Activated naive CD8-positive, alpha-beta T cell (primary cell): Measurements from ENCODE around the gene GTSF1L.

Experiments used
- H3K27ac Mint-ChIP-seq: one replicate; pipeline ENCODE4 v1.8.0; 2021; ENCODE audit warnings: mixed read lengths
- H3K27me3 Mint-ChIP-seq: one replicate; pipeline ENCODE4 v1.8.0; 2021; ENCODE audit warnings: mixed read lengths
- H3K36me3 Mint-ChIP-seq: one replicate; pipeline ENCODE4 v1.8.0; 2021; ENCODE audit warnings: mixed read lengths
- H3K4me1 Mint-ChIP-seq: one replicate; pipeline ENCODE4 v1.8.0; 2021; ENCODE audit warnings: low read depth, mixed read lengths
- H3K4me3 Mint-ChIP-seq: one replicate; pipeline ENCODE4 v1.8.0; 2021; ENCODE audit warnings: mild to moderate bottlenecking, mixed read lengths
- H3K9me3 Mint-ChIP-seq: one replicate; pipeline ENCODE4 v1.8.0; 2021; ENCODE audit warnings: low read depth, mixed read lengths

Gene GTSF1L

DNA sequence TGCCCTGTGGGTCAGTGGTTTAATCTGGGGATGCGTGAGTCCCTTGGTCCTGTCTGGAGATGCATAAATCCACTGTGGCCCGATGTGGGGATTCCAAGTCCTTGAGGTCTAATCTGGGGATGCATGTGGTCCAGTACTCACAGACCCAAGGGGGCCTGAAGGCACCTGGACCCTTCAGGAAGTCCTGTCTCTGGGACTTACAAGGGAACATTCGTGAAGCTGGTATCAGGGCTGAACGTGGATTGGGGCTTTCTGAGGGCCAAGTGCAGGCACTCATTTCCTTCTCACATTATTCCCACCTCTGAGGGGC, 25.2 kb upstream of the GTSF1L start:
- H3K9me3 Mint-ChIP-seq: no peaks in the 10 kb centered on the region
- no peaks in the 10 kb centered on the region for H3K36me3 Mint-ChIP-seq
- peaks cover 29% of the 10 kb centered on the region for H3K4me1 Mint-ChIP-seq
- H3K4me3 Mint-ChIP-seq: peak overlapping the region; percentile 51
- no peaks in the 10 kb centered on the region for H3K27me3 Mint-ChIP-seq
- peak overlapping the region; percentile 96 for H3K27ac Mint-ChIP-seq

- peak overlapping the region; percentile 55 for H3K4me3 Mint-ChIP-seq
- H3K4me1 Mint-ChIP-seq: peaks cover 31% of the 10 kb centered on the region
- no peaks in the 10 kb centered on the region for H3K36me3 Mint-ChIP-seq
- H3K27ac Mint-ChIP-seq: peak overlapping the region; percentile 96
- H3K9me3 Mint-ChIP-seq: no peaks in the 10 kb centered on the region
- no peaks in the 10 kb centered on the region for H3K27me3 Mint-ChIP-seq
Observed at GRCh38 chr20:43751167-43752050, 24.6 kb upstream of the GTSF1L start.

GRCh38 chr20:43750774-43751166, 24.0 kb upstream of the GTSF1L start:
- no peaks in the 10 kb centered on the region for H3K27me3 Mint-ChIP-seq
- H3K9me3 Mint-ChIP-seq: no peaks in the 10 kb centered on the region
- H3K4me3 Mint-ChIP-seq: peak overlapping the region; percentile 55
- H3K4me1 Mint-ChIP-seq: peaks cover 35% of the 10 kb centered on the region
- H3K36me3 Mint-ChIP-seq: no peaks in the 10 kb centered on the region
- H3K27ac Mint-ChIP-seq: peak overlapping the region; percentile 96

DNA sequence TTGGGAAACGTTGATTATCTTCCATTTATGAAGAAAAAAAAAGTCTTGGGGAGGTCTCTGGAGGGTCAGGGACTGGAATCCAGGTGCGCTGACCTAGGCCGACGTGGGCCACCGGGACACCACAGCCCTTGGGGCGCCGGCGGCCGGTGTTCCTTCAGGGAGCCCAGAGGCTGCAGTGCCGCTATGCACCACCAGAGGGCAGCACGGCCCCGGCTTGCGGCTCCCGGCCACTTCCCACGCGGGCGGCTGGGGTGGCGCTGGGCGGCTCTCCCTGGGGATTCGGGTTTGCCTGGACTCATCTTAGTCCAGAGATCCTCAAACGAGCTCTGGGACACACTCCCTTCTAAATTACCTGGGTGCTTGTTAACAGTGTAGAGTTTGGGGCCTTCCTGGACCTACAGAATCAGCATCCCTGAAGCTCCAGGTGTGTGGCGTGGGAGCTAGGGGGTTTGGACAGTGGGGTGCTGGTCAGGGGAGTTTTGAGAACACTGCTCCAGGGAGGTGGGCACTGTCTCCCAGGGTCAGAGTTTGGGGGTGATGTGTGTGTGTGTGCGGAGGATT, 23.0 kb upstream of the GTSF1L start:
- Mint-ChIP-seq H3K4me1 (peaks cover 43% of the 10 kb centered on the region), H3K36me3 (no peaks in the 10 kb centered on the region), H3K27ac (peak overlapping the region; percentile 96), H3K4me3 (no peak overlapping the region), H3K27me3 (no peaks in the 10 kb centered on the region), H3K9me3 (no peaks in the 10 kb centered on the region)

DNA sequence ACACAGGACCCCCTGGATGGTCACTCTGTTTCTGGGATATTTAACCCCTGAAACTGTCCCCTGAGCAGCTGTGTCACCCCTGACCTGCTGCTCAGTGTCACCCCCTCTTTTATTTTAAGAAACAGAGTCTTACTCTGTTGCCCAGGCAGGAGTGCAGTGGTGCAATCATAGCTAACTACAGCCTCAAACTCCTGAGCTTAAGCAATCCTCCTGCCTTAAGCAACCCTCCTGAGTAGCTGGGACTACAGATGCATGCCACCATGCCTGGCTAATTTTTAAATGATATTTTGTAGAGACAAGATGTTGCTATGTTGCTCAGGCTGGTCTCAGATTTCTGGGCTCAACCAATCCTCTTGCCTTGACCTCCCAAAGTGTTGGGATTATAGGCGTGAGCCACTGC, 21.5 kb upstream of the GTSF1L start:
- Mint-ChIP-seq H3K9me3 (no peaks in the 10 kb centered on the region), H3K4me3 (no peak overlapping the region), H3K27ac (no peak overlapping the region), H3K4me1 (peaks cover 43% of the 10 kb centered on the region), H3K27me3 (no peaks in the 10 kb centered on the region), H3K36me3 (no peaks in the 10 kb centered on the region)

GRCh38 chr20:43746344-43747137, 19.7 kb upstream of the GTSF1L start:
- no peak overlapping the region for H3K4me3 Mint-ChIP-seq
- H3K4me1 Mint-ChIP-seq: peaks cover 31% of the 10 kb centered on the region
- no peaks in the 10 kb centered on the region for H3K27me3 Mint-ChIP-seq
- no peaks in the 10 kb centered on the region for H3K9me3 Mint-ChIP-seq
- peak overlapping the region; percentile 62 for H3K27ac Mint-ChIP-seq
- no peaks in the 10 kb centered on the region for H3K36me3 Mint-ChIP-seq

GRCh38 chr20:43744966-43745730, 18.3 kb upstream of the GTSF1L start:
- Mint-ChIP-seq H3K27ac (no peak overlapping the region), H3K4me1 (peaks cover 21% of the 10 kb centered on the region), H3K9me3 (no peaks in the 10 kb centered on the region), H3K4me3 (no peak overlapping the region), H3K36me3 (no peaks in the 10 kb centered on the region), H3K27me3 (no peaks in the 10 kb centered on the region)

DNA sequence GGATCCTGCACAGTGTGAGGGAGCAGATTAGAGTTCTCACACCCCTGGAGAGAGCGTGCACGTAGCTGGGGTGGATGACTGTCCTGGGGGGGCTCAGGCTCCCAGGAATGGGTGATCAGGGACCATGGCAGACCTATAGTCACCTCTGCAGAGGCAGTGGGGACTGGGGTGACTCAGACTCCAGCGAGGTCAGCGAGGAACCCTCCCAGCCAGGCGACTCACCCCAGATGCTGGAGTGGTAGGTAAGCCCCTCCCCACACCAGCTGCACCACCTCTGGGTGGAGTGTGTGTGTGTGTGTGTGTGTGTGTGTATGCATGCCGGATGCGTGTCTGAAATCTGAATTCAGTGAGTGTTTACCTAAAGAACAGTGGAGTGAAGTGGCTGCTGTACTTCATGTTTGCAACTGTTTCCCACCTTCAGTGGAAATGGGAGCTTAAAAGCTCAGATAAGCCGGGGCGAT, 17.4 kb upstream of the GTSF1L start:
- H3K4me3 Mint-ChIP-seq: no peak overlapping the region
- no peak overlapping the region for H3K27ac Mint-ChIP-seq
- no peaks in the 10 kb centered on the region for H3K9me3 Mint-ChIP-seq
- no peaks in the 10 kb centered on the region for H3K36me3 Mint-ChIP-seq
- no peaks in the 10 kb centered on the region for H3K27me3 Mint-ChIP-seq
- H3K4me1 Mint-ChIP-seq: peaks cover 14% of the 10 kb centered on the region

DNA sequence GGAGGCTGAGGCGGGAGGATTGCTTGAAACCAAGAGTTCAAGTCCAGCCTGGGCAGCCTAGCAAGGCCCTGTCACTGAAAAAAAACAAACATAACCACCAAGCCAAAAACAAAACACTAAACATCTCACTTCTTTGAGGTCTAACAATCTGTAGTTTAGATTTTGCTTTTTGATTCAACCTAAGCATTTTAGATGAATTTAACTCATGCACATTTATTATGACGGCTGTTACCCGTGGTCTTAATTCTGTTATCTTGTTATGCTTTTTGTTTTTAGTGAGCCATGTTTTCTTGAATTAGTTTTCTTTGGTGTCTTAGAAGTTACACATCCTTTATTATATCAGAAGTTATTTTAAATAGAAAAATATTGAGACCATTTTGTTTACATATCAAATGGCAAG, 13.8 kb upstream of the GTSF1L start:
- Mint-ChIP-seq H3K27me3 (no peaks in the 10 kb centered on the region), H3K27ac (no peak overlapping the region), H3K36me3 (no peaks in the 10 kb centered on the region), H3K4me1 (peaks cover 17% of the 10 kb centered on the region), H3K4me3 (no peak overlapping the region), H3K9me3 (no peaks in the 10 kb centered on the region)

DNA sequence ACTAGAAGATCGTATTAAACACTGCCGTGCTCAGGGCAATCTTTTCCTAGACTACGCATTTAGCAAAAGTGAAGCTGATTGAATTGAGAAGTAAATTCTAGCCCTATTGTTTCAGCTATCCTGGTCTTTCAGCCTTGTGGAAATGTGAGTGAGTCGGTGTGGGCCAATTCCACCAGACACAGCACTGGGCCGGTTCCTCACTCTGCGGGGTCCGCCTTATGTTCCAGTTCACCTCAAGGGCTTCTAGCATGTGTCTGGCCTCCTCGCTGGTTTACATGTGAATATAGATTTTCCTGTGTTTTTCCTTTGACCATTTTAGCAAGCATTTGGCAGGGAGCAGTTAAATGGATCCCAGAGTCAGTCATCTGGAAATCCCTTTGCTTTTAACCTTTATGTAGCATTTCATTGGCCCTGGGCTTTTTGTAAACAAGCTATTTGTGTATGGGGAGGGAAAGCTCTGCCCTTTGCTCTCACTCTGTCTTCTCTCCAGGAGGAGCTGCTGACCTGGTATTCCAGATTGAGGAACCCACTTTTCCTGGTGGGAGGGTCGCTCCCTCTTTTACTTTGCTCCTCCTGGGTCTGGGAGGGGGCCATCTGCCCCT, 12.4 kb upstream of the GTSF1L start:
- Mint-ChIP-seq H3K27ac (no peak overlapping the region), H3K4me3 (no peak overlapping the region), H3K9me3 (no peaks in the 10 kb centered on the region), H3K27me3 (no peaks in the 10 kb centered on the region), H3K36me3 (no peaks in the 10 kb centered on the region), H3K4me1 (peaks cover 11% of the 10 kb centered on the region)

DNA sequence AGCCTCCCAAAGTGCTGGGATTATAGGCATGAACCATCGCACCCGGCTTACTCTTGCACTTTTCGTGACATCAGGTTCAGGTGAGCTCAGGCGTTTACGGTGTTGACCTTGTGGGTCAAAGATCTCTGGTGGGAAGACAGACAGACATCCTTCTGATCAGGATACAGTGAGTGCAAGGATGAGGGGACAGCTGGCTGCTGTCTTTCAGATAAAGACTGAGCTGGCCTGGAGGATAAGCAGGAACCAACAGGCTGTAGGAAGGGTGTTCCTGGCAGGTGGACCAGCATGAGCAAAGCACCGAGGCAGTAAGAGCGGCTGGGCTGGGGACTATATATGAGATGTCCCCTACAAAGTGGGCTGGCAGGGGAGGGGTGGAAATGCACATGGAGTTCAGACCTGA, 11.1 kb upstream of the GTSF1L start:
- H3K4me1 Mint-ChIP-seq: peaks cover 23% of the 10 kb centered on the region
- H3K9me3 Mint-ChIP-seq: no peaks in the 10 kb centered on the region
- no peaks in the 10 kb centered on the region for H3K36me3 Mint-ChIP-seq
- no peak overlapping the region for H3K4me3 Mint-ChIP-seq
- H3K27me3 Mint-ChIP-seq: no peaks in the 10 kb centered on the region
- H3K27ac Mint-ChIP-seq: no peak overlapping the region

- Mint-ChIP-seq H3K36me3 (no peaks in the 10 kb centered on the region), H3K27ac (peak overlapping the region; percentile 68), H3K4me3 (no peak overlapping the region), H3K27me3 (no peaks in the 10 kb centered on the region), H3K9me3 (no peaks in the 10 kb centered on the region), H3K4me1 (peaks cover 35% of the 10 kb centered on the region)
Observed at GRCh38 chr20:43736588-43737158, 9.9 kb upstream of the GTSF1L start.

GRCh38 chr20:43731927-43732326, 5.1 kb upstream of the GTSF1L start:
- no peaks in the 10 kb centered on the region for H3K27me3 Mint-ChIP-seq
- peaks cover 3% of the 10 kb centered on the region for H3K9me3 Mint-ChIP-seq
- no peak overlapping the region for H3K27ac Mint-ChIP-seq
- H3K36me3 Mint-ChIP-seq: peaks cover 2% of the 10 kb centered on the region
- H3K4me1 Mint-ChIP-seq: peaks cover 57% of the 10 kb centered on the region
- no peak overlapping the region for H3K4me3 Mint-ChIP-seq

- no peak overlapping the region for H3K27ac Mint-ChIP-seq
- no peaks in the 10 kb centered on the region for H3K27me3 Mint-ChIP-seq
- peaks cover 3% of the 10 kb centered on the region for H3K9me3 Mint-ChIP-seq
- peaks cover 55% of the 10 kb centered on the region for H3K4me1 Mint-ChIP-seq
- no peak overlapping the region for H3K4me3 Mint-ChIP-seq
- H3K36me3 Mint-ChIP-seq: peaks cover 2% of the 10 kb centered on the region
Observed at GRCh38 chr20:43731469-43731868, 4.7 kb upstream of the GTSF1L start.
